Measurements from ENCODE around the gene UNC13B.

UNC13B gene

DNA sequence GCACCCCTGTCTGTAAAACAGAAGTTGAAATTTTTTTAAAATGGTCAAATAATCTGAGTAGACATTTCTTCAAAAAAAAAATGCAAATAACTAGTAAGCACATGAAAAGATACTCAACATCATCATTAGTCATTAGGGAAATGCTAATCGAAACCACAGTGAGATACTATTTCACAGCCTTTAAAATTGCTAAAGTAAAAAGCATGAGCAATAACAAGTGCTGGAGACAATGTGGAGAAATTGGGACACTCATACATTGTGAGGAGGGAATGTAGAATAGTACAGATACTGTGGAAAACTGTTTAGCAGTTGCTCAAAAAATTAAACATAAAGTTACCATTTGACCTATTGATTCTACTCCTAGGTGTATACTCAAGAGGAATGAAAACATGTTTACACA lies 269.7 kb downstream of the UNC13B start:
- no peak for DNase-seq (ENCODE audit: low spot score)

DNA sequence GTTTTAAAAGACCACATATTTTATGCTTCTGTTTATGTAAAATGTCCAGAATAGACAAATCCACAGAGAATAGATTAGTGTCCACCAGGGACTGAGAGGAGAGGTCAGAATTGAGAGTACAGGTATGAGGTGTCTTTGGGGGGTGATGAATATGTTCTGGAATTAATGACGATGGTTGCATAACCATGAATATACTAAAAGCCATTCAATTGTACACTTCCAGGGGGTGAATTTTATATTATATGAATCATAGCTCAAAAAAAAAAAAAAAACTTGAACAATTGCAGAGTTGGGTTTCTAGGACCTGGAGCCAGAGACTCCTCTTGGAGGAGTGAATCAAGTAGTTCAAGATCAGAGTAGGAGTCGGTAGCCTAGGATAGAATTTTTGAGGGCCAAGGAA lies 270.3 kb downstream of the UNC13B start:
- no peak for DNase-seq (ENCODE audit: low spot score)

DNA sequence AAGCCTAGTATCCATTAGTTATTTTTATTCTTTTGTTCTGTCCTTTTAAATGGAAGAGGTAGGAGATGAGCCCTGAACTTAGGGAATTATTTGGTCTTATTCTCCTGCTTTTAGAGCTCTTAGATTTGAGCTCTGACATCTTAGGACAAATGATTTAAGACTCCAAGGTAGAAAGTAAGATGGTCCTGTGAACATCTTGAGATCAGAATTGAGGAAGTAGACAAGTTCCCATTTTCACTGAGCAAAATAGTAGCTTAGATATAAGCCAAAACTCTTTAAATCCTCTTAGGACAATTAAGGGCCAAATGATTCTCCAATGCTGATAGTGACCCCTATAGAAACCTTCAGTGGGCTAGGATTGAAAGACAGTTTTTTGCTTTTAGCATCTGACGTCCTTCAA lies 275.1 kb downstream of the UNC13B start:
- DNase-seq (ENCODE audit: low spot score): no peak

DNA sequence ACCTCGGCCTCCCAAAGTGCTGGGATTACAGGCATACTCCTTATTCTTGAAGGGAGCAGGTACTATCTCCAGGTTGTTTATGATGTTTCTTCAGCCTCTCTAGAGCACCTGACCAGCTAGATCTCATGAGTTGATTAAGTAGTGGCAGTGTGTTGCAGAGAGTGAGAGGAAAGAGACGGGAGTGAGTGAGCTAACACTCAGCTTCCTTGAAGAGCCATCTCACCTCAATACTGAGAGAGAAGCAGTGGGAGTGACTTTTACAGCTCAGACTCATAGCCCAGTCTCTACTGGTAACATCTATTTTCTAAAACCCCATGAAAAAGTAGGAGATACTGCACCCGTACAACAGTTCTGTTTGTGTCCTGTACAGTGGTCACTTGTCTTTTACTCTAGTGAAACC lies 284.2 kb downstream of the UNC13B start:
- no peak for DNase-seq (ENCODE audit: low spot score)

DNA sequence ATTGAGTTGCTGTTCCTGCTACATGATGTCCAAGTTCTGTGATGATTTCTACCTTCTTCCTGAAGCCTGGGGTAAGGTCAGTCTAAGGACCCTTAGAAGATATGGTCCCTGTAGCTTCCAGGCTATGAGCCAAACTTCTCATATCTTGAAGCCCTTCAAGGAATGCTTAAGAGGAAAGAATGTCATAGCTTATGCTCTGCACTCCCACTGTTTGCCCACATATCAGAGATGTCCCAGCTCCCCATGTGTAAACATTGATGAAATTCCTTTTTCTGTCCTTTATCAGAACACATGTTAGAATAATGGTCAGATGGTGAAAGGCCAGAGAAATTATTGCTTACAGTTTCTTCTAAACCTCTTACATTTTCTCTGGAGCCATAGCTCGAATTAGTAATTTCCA lies 286.7 kb downstream of the UNC13B start:
- no peak for DNase-seq (ENCODE audit: low spot score)

DNA sequence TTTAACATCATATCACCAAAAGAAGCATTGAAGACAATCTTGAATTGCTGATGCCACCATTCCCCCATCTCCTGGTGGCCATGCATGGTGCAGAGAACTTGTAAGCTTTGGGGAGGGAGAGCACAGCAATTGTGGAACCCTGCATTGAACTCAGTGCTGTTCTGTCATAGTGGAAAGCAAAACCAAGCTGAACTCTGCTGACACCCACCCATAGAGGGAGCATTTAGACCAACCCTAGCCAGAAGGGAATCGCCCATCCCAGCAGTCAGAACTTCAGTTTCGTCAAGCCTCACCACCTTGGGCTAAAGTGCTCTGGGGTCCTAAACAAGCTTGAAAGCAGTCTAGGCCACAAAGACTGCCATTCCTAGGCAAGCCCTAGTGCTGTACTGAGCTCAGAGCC lies 290.7 kb downstream of the UNC13B start:
- DNase-seq (ENCODE audit: low spot score): no peak

DNA sequence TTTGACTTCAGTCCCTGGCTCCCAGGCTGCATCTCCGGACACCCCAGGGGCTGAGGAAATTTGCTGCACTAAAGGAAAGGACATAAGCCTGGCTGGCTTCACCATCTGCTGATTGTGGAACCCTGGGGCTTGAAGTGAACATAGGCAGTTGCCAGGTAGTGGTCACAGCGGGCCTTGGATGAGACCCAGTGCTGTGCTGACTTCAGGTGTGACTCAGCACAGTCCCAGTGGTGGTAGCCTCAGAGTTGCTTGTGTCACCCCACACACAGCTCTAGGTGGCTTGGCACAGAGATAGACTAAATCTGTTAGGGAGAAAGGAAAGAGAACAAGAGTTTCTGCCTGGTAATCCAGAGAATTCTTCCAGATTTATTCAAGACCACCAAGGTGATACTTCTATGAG lies 292.0 kb downstream of the UNC13B start:
- DNase-seq (ENCODE audit: low spot score): no peak
